GM18951 (cell line): ENCODE data around the gene NTM.

Experiments used
- POLR2A ChIP-seq: IDR thresholded peaks from 4 replicates; pipeline ENCODE4 v1.6.1; 2011; ENCODE audit warnings: mild to moderate bottlenecking; ENCODE audit not compliant: insufficient read length, insufficient read depth; ENCODE audit errors: extremely low read depth
- in situ Hi-C: fragments of 300-500 bp; cut with MboI; formaldehyde crosslinking; loops from one replicate; pipeline ENCODE4 v1.12.0; 2022; ENCODE audit warnings: low sequenced_read_pairs, mixed read lengths, inconsistent platforms; ENCODE audit not compliant: unreplicated experiment

The NTM gene

GRCh38 chr11:131353766-131354165, 16.6 kb upstream of the NTM start:
- in situ Hi-C loops: no loop called here
- TF ChIP-seq POLR2A: no peak

GRCh38 chr11:131354251-131354701, 16.1 kb upstream of the NTM start:
- in situ Hi-C loops: no loop called here
- TF ChIP-seq POLR2A: no peak

GRCh38 chr11:131356206-131356605, 14.2 kb upstream of the NTM start:
- TF ChIP-seq POLR2A: no peak
- in situ Hi-C loops: no loop called here

- in situ Hi-C loops: no loop called here
- TF ChIP-seq POLR2A: no peak
These were observed 5.0 kb upstream of the NTM start for GRCh38 chr11:131365329-131365930.

GRCh38 chr11:131370901-131371790, 731 bp downstream of the NTM start:
- no peak for TF ChIP-seq POLR2A
- in situ Hi-C loops: no loop called here

GRCh38 chr11:131371791-131372104, 1.3 kb downstream of the NTM start:
- in situ Hi-C loops: no loop called here
- no peak for TF ChIP-seq POLR2A

- in situ Hi-C loops: no loop called here
- no peak for TF ChIP-seq POLR2A
These were observed 2.0 kb downstream of the NTM start for GRCh38 chr11:131372234-131372962.

GRCh38 chr11:131373095-131373725, 2.8 kb downstream of the NTM start:
- in situ Hi-C loops: no loop called here
- TF ChIP-seq POLR2A: no peak

GRCh38 chr11:131373756-131374155, 3.3 kb downstream of the NTM start:
- in situ Hi-C loops: no loop called here
- TF ChIP-seq POLR2A: no peak

- no peak for TF ChIP-seq POLR2A
- in situ Hi-C loops: no loop called here
These were observed 5.0 kb downstream of the NTM start for GRCh38 chr11:131375421-131375820.

GRCh38 chr11:131375915-131376314, 5.5 kb downstream of the NTM start:
- in situ Hi-C loops: no loop called here
- TF ChIP-seq POLR2A: no peak

- TF ChIP-seq POLR2A: no peak
- in situ Hi-C loops: no loop called here
These were observed 8.5 kb downstream of the NTM start for GRCh38 chr11:131378931-131379330.

GRCh38 chr11:131385763-131386390, 15.5 kb downstream of the NTM start:
- in situ Hi-C loops: no loop called here
- TF ChIP-seq POLR2A: no peak

GRCh38 chr11:131386408-131386807, 16.0 kb downstream of the NTM start:
- in situ Hi-C loops: no loop called here
- no peak for TF ChIP-seq POLR2A
